HPDE6-E6E7 (cell line): ENCODE measurements around the gene RNASE11.
"Not testable (repeated sequence)": the region's sequence is repeated elsewhere in the genome, so short reads cannot be mapped to it uniquely, and the experiment has no call there.

Experiments
- DNase-seq: peaks from one replicate; pipeline ENCODE4 v3.0.0; 2011; ENCODE audit warnings: missing footprints; ENCODE audit errors: extremely low spot score

RNASE11 gene

GRCh38 chr14:20580242-20580641, 7.6 kb downstream of the RNASE11 start:
- DNase-seq, result no peak

- DNase-seq, result no peak
Observed at GRCh38 chr14:20578784-20579502, 8.9 kb downstream of the RNASE11 start.

- no peak for DNase-seq
Observed at GRCh38 chr14:20578325-20578724, 9.5 kb downstream of the RNASE11 start.

GRCh38 chr14:20572382-20572990, 15.3 kb downstream of the RNASE11 start:
- DNase-seq, result not testable (repeated sequence)

GRCh38 chr14:20570720-20571119, 17.1 kb downstream of the RNASE11 start:
- not testable (repeated sequence) for DNase-seq

- not testable (repeated sequence) for DNase-seq
Observed at GRCh38 chr14:20569865-20570264, 17.9 kb downstream of the RNASE11 start.

GRCh38 chr14:20569066-20569465, 18.7 kb downstream of the RNASE11 start:
- DNase-seq, result no peak

- DNase-seq, result no peak
Observed at GRCh38 chr14:20568393-20568792, 19.4 kb downstream of the RNASE11 start.

GRCh38 chr14:20567199-20567598, 20.6 kb downstream of the RNASE11 start:
- not testable (repeated sequence) for DNase-seq

GRCh38 chr14:20564501-20564997, 23.3 kb downstream of the RNASE11 start:
- no peak for DNase-seq

GRCh38 chr14:20563971-20564370, 23.8 kb downstream of the RNASE11 start:
- no peak for DNase-seq

- DNase-seq, result no peak
Observed at GRCh38 chr14:20560961-20561360, 26.8 kb downstream of the RNASE11 start, which contains the start of gene RNASE9. Gene RNASE9, minus strand, starts transcription at chr14:20561047.

GRCh38 chr14:20559461-20559904, 28.3 kb downstream of the RNASE11 start:
- no peak for DNase-seq

- no peak for DNase-seq
Observed at GRCh38 chr14:20557212-20557542, 30.6 kb downstream of the RNASE11 start.

GRCh38 chr14:20556500-20557211, 31.1 kb downstream of the RNASE11 start:
- DNase-seq, result no peak

GRCh38 chr14:20555845-20556244, 32.0 kb downstream of the RNASE11 start:
- DNase-seq, result no peak

- no peak for DNase-seq
Observed at GRCh38 chr14:20553024-20553423, 34.8 kb downstream of the RNASE11 start.

GRCh38 chr14:20551606-20552005, 36.2 kb downstream of the RNASE11 start:
- DNase-seq, result no peak

- no peak for DNase-seq
Observed at GRCh38 chr14:20550926-20551325, 36.9 kb downstream of the RNASE11 start.

GRCh38 chr14:20548414-20549158, 39.2 kb downstream of the RNASE11 start:
- DNase-seq, result no peak

- DNase-seq, result no peak
Observed at GRCh38 chr14:20546877-20547276, 40.9 kb downstream of the RNASE11 start.

GRCh38 chr14:20539906-20540305, 47.9 kb downstream of the RNASE11 start:
- no peak for DNase-seq
